Measurements from ENCODE around the gene FMN1. TPM values are rescaled to one million over a fixed set of nuclear protein-coding genes. Genes with fewer than 3 reads are reported as not detected.

The FMN1 gene
- total and polyA plus RNA-seq, 2 of the 13 experiments (the other 11 are each of a cell fraction or from before 2014, with no cell fraction given) = 0.20 to 0.60 TPM

- intact Hi-C loops (cut with micrococcal nuclease; ENCODE audit: unreplicated experiment) = loop anchor here (1.0 to 10.0 kb wide), 4 partner anchors 52 to 287 kb away; no protein-coding TSS in a partner anchor
- H3K4me2 ChIP-seq (ENCODE audit: low read depth, low read length) = no peak overlapping the region
- H3K27me3 ChIP-seq (ENCODE audit: control insufficient read depth in 1 of 2, insufficient read depth in 2 of 2, low read length in 2 of 2) = no peaks in the 10 kb centered on the region
- H3K36me3 ChIP-seq (replicated peaks in 1 of 2; ENCODE audit: control insufficient read depth in 1 of 2, insufficient read depth in 2 of 2, low read length in 2 of 2) = no peaks in the 10 kb centered on the region
- DNase-seq (ENCODE audit: low spot score) = peak; percentile 16
- BruUV-seq (replicated peaks) = no TSS peak
- no peak for TF ChIP-seq RAD21 (CRISPR knock-in tag; IDR thresholded peaks at IDR 0.05)
- peak; percentile 76 for TF ChIP-seq SMC3 (IDR thresholded peaks at IDR 0.05; ENCODE audit: low read length)
- TF ChIP-seq BORCS8-MEF2B (CRISPR knock-in tag; IDR thresholded peaks at IDR 0.05) = no peak
- peak; percentile 53 for TF ChIP-seq CTCF (CRISPR knock-in tag; IDR thresholded peaks at IDR 0.05)
- peak; percentile 58 for TF ChIP-seq STAG1 (CRISPR knock-in tag; IDR thresholded peaks at IDR 0.05)
- TF ChIP-seq CENPX (CRISPR knock-in tag; IDR thresholded peaks at IDR 0.05) = no peak
- TF ChIP-seq ZNF792 (CRISPR knock-in tag; IDR thresholded peaks at IDR 0.05) = no peak
- TF ChIP-seq HDAC2 (CRISPR knock-in tag; IDR thresholded peaks at IDR 0.05) = no peak
- no peaks in the 10 kb centered on the region for H3K79me2 ChIP-seq (ENCODE audit: insufficient read depth, low read length)
- H3K9ac ChIP-seq (ENCODE audit: insufficient read depth, low read depth, low read length) = no peak overlapping the region
- WGBS (ENCODE audit: low lambda C conversion rate) = 9% methylated on average over 1 of the region's 1 CpG
- FAIRE-seq = peak; percentile 56
- no peak overlapping the region for H3K27ac ChIP-seq (ENCODE audit: extremely low read length, insufficient read depth, low read length)
- ChIA-PET CTCF (ENCODE audit: low intra/inter-chr PET ratio, low total read pairs) (interaction anchor here (1.2 to 2.2 kb wide), 3 partner anchors 92 to 285 kb away, joined by 3 to 22 read pairs (median 3); no protein-coding TSS in a partner anchor), POLR2A (no interaction called here)
- H2AFZ ChIP-seq (ENCODE audit: low read length) = no peak overlapping the region
- no peak overlapping the region for H3K4me3 ChIP-seq (replicated peaks in 1 of 3; ENCODE audit: insufficient read depth in 1 of 3, low read depth in 2 of 3, low read length in 3 of 3)
- no peaks in the 10 kb centered on the region for H3K4me1 ChIP-seq (ENCODE audit: insufficient read depth, low read length)
- H4K20me1 ChIP-seq (ENCODE audit: insufficient read depth, low read length) = no peaks in the 10 kb centered on the region
- H3K9me3 ChIP-seq (ENCODE audit: low read length) = no peaks in the 10 kb centered on the region
- in situ Hi-C loops (cut with HindIII; ENCODE audit: extremely low pct_ligation_motif_present, low pct_unique_long_range_greater_than_20kb) = loop anchor here (5.0 kb wide), 1 partner anchor 274 kb away; no protein-coding TSS in a partner anchor
- peak; percentile 68 for ATAC-seq
Measured at GRCh38 chr15:32936283-32936918, 258.1 kb downstream of the FMN1 start.

Data from HepG2 (cell line).